Activated naive CD8-positive, alpha-beta T cell treated with anti-CD3 and anti-CD28 coated beads, Interleukin-2, amount 50 U/mL, for 16 hours (primary cell): ENCODE data around the gene MARF1.
"Not testable (repeated sequence)": the region's sequence is repeated elsewhere in the genome, so short reads cannot be mapped to it uniquely, and the experiment has no call there.

Experiments used
- DNase-seq: peaks from one replicate; pipeline ENCODE4 v3.0.0-alpha.2; 2020; ENCODE audit warnings: low read depth, low spot score

MARF1 gene

GRCh38 chr16:15643048-15643945, at the start of gene MARF1:
Gene MARF1 (minus strand): TSS chr16:15643154. CDS start chr16:15639233, 3,921 bp downstream.
- DNase-seq = peak; percentile 99

GRCh38 chr16:15692508-15692907, 49.6 kb upstream of the MARF1 start:
- DNase-seq = not testable (repeated sequence)

GRCh38 chr16:15691046-15691445, 48.1 kb upstream of the MARF1 start:
- no peak for DNase-seq

GRCh38 chr16:15690296-15690695, 47.3 kb upstream of the MARF1 start:
- no peak for DNase-seq

- DNase-seq = no peak
These were observed 46.3 kb upstream of the MARF1 start for GRCh38 chr16:15689290-15689689.

- no peak for DNase-seq
These were observed 43.3 kb upstream of the MARF1 start for GRCh38 chr16:15686287-15686686.

- no peak for DNase-seq
These were observed 39.2 kb upstream of the MARF1 start for GRCh38 chr16:15682105-15682570.

GRCh38 chr16:15677447-15677846, 34.5 kb upstream of the MARF1 start:
- DNase-seq = no peak

- DNase-seq = no peak
These were observed 33.6 kb upstream of the MARF1 start for GRCh38 chr16:15676506-15676905.

GRCh38 chr16:15674571-15674970, 31.6 kb upstream of the MARF1 start:
- DNase-seq = no peak

- no peak for DNase-seq
These were observed 29.7 kb upstream of the MARF1 start for GRCh38 chr16:15672514-15673167.

GRCh38 chr16:15672127-15672513, 29.2 kb upstream of the MARF1 start:
- not testable (repeated sequence) for DNase-seq

- DNase-seq = no peak
These were observed 28.7 kb upstream of the MARF1 start for GRCh38 chr16:15671530-15672117.

- DNase-seq = no peak
These were observed 24.3 kb upstream of the MARF1 start for GRCh38 chr16:15667091-15667742.

GRCh38 chr16:15665107-15665506, 22.2 kb upstream of the MARF1 start:
- no peak for DNase-seq

GRCh38 chr16:15660203-15660601, 17.2 kb upstream of the MARF1 start:
- no peak for DNase-seq

- no peak for DNase-seq
These were observed 15.6 kb upstream of the MARF1 start for GRCh38 chr16:15658556-15658955.

- DNase-seq = no peak
These were observed 15.2 kb upstream of the MARF1 start for GRCh38 chr16:15658149-15658548.

- DNase-seq = not testable (repeated sequence)
These were observed 12.6 kb upstream of the MARF1 start for GRCh38 chr16:15655561-15655960.

- no peak for DNase-seq
These were observed 11.6 kb upstream of the MARF1 start for GRCh38 chr16:15654591-15654990.

GRCh38 chr16:15653227-15653626, 10.3 kb upstream of the MARF1 start:
- DNase-seq = no peak
